ENCODE results near the gene EFTUD2.

DNA sequence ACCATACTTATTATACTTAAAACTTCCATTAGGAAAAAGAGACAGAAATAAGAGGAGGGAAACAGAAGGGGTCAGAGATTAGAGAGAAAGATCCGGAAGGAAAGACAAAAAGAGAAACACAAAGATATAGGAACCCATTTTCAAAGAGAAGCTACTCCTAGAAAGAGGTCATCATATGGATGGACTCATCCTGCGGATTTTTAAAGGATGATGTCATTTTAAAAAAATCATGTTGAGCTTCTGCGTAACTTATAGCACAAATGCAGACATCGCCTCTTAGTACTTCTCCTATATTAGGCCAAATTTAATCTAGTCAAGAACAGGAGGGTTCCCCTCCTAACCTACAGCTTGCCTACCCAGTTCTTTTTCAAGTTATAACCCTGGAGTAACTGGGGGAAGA, 18.1 kb downstream of the EFTUD2 start:
- TF ChIP-seq, protein P1, sequence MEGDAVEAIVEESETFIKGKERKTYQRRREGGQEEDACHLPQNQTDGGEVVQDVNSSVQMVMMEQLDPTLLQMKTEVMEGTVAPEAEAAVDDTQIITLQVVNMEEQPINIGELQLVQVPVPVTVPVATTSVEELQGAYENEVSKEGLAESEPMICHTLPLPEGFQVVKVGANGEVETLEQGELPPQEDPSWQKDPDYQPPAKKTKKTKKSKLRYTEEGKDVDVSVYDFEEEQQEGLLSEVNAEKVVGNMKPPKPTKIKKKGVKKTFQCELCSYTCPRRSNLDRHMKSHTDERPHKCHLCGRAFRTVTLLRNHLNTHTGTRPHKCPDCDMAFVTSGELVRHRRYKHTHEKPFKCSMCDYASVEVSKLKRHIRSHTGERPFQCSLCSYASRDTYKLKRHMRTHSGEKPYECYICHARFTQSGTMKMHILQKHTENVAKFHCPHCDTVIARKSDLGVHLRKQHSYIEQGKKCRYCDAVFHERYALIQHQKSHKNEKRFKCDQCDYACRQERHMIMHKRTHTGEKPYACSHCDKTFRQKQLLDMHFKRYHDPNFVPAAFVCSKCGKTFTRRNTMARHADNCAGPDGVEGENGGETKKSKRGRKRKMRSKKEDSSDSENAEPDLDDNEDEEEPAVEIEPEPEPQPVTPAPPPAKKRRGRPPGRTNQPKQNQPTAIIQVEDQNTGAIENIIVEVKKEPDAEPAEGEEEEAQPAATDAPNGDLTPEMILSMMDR (IDR thresholded peaks at IDR 0.05): no peak
- TF ChIP-seq ZFX (IDR thresholded peaks at IDR 0.05; ENCODE audit: borderline replicate concordance): no peak

Measured in 22Rv1 (cell line).